ENCODE measurements around the gene FAM228A.

DNA sequence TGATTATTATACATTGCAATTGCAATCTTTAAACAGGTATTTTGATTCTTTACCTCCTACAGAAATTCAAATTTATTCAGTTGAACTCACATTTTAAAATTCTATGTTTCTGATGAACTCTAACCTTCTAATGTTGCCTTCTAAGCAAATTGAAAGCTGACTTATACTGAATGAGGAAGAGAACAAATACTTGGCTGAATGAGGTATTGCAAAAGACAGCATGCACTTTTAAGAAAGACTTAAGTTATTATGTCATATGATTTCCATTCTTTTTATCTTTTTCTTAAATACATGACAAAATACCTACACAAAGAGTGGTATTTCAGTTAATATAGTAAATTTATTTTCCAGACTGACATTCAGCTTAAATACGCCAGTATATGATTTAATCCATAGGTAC, 64.7 kb downstream of the FAM228A start:
- TF ChIP-seq EP300 (IDR thresholded peaks at IDR 0.05; ENCODE audit: borderline replicate concordance in 1 of 2, low read depth in 1 of 2, low read length in 1 of 2), result no peak
- TF ChIP-seq TEAD4 (IDR thresholded peaks at IDR 0.05; ENCODE audit: borderline replicate concordance, insufficient read depth), result no peak
- TF ChIP-seq, protein P1, sequence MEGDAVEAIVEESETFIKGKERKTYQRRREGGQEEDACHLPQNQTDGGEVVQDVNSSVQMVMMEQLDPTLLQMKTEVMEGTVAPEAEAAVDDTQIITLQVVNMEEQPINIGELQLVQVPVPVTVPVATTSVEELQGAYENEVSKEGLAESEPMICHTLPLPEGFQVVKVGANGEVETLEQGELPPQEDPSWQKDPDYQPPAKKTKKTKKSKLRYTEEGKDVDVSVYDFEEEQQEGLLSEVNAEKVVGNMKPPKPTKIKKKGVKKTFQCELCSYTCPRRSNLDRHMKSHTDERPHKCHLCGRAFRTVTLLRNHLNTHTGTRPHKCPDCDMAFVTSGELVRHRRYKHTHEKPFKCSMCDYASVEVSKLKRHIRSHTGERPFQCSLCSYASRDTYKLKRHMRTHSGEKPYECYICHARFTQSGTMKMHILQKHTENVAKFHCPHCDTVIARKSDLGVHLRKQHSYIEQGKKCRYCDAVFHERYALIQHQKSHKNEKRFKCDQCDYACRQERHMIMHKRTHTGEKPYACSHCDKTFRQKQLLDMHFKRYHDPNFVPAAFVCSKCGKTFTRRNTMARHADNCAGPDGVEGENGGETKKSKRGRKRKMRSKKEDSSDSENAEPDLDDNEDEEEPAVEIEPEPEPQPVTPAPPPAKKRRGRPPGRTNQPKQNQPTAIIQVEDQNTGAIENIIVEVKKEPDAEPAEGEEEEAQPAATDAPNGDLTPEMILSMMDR (IDR thresholded peaks at IDR 0.05), result no peak
- TF ChIP-seq, protein P2, sequence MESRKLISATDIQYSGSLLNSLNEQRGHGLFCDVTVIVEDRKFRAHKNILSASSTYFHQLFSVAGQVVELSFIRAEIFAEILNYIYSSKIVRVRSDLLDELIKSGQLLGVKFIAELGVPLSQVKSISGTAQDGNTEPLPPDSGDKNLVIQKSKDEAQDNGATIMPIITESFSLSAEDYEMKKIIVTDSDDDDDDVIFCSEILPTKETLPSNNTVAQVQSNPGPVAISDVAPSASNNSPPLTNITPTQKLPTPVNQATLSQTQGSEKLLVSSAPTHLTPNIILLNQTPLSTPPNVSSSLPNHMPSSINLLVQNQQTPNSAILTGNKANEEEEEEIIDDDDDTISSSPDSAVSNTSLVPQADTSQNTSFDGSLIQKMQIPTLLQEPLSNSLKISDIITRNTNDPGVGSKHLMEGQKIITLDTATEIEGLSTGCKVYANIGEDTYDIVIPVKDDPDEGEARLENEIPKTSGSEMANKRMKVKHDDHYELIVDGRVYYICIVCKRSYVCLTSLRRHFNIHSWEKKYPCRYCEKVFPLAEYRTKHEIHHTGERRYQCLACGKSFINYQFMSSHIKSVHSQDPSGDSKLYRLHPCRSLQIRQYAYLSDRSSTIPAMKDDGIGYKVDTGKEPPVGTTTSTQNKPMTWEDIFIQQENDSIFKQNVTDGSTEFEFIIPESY (IDR thresholded peaks at IDR 0.05; ENCODE audit: borderline replicate concordance, low read depth), result no peak
- TF ChIP-seq JUND (IDR thresholded peaks at IDR 0.05), result no peak

Measured in SK-N-SH (cell line).